ENCODE data around the gene ZBTB2. TPM values are rescaled to one million over a fixed set of nuclear protein-coding genes. Genes with fewer than 3 reads are reported as not detected.

ZBTB2 gene
- total RNA-seq, 1 donor from 2014 or later: 16.1 TPM

- no peak for DNase-seq (ENCODE audit: low spot score in 2 of 2, unreplicated experiment in 2 of 2)
- Mint-ChIP-seq H3K4me3 (no peak overlapping the region), H3K4me1 (peaks cover 6% of the 10 kb centered on the region), H3K36me3 (peaks cover 5% of the 10 kb centered on the region), H3K27ac (no peak overlapping the region), H3K27me3 (ENCODE audit: low read depth) (no peaks in the 10 kb centered on the region), H3K9me3 (no peaks in the 10 kb centered on the region)
- TF ChIP-seq, protein P1, sequence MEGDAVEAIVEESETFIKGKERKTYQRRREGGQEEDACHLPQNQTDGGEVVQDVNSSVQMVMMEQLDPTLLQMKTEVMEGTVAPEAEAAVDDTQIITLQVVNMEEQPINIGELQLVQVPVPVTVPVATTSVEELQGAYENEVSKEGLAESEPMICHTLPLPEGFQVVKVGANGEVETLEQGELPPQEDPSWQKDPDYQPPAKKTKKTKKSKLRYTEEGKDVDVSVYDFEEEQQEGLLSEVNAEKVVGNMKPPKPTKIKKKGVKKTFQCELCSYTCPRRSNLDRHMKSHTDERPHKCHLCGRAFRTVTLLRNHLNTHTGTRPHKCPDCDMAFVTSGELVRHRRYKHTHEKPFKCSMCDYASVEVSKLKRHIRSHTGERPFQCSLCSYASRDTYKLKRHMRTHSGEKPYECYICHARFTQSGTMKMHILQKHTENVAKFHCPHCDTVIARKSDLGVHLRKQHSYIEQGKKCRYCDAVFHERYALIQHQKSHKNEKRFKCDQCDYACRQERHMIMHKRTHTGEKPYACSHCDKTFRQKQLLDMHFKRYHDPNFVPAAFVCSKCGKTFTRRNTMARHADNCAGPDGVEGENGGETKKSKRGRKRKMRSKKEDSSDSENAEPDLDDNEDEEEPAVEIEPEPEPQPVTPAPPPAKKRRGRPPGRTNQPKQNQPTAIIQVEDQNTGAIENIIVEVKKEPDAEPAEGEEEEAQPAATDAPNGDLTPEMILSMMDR (IDR thresholded peaks at IDR 0.05; ENCODE audit: unreplicated experiment): no peak
These were observed 44.9 kb upstream of the ZBTB2 start for GRCh38 chr6:151436300-151436699.

- Mint-ChIP-seq H3K27ac (no peak overlapping the region), H3K4me3 (no peak overlapping the region), H3K4me1 (peaks cover 6% of the 10 kb centered on the region), H3K36me3 (peaks cover 10% of the 10 kb centered on the region), H3K27me3 (ENCODE audit: low read depth) (no peaks in the 10 kb centered on the region), H3K9me3 (no peaks in the 10 kb centered on the region)
- TF ChIP-seq, protein P1 (IDR thresholded peaks at IDR 0.05; ENCODE audit: unreplicated experiment): no peak
- no peak for DNase-seq (ENCODE audit: low spot score in 2 of 2, unreplicated experiment in 2 of 2)
These were observed 43.0 kb upstream of the ZBTB2 start for GRCh38 chr6:151434369-151434768.

DNA sequence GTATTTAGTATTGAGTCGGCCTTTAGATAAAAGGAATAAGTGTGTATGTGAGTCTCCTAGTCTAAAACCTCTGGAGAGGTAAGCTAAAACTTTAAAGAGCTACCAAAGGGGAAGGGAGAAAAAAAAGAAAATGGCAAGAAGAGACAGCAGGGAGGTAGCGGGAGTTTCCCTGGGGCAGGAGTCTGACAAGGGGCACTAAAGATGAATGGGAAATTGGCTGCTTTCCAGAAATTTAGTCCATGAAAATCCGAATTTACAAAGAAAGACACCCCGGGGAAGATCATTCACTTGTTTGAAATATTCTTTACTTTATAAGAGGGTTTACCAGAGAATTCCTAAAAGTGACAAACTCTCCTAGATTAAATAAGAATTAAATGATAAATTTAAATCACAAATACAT, 41.3 kb upstream of the ZBTB2 start:
- TF ChIP-seq, protein P1 (IDR thresholded peaks at IDR 0.05; ENCODE audit: unreplicated experiment): no peak
- Mint-ChIP-seq H3K27ac (peak overlapping the region; percentile 37), H3K9me3 (no peaks in the 10 kb centered on the region), H3K4me3 (no peak overlapping the region), H3K4me1 (peaks cover 6% of the 10 kb centered on the region), H3K27me3 (ENCODE audit: low read depth) (no peaks in the 10 kb centered on the region), H3K36me3 (peaks cover 20% of the 10 kb centered on the region)
- no peak for DNase-seq (ENCODE audit: low spot score in 2 of 2, unreplicated experiment in 2 of 2)

- DNase-seq (ENCODE audit: low spot score in 2 of 2, unreplicated experiment in 2 of 2): no peak
- Mint-ChIP-seq H3K9me3 (no peaks in the 10 kb centered on the region), H3K27ac (no peak overlapping the region), H3K4me3 (no peak overlapping the region), H3K4me1 (peaks cover 4% of the 10 kb centered on the region), H3K36me3 (peaks cover 25% of the 10 kb centered on the region), H3K27me3 (ENCODE audit: low read depth) (no peaks in the 10 kb centered on the region)
- TF ChIP-seq, protein P1 (IDR thresholded peaks at IDR 0.05; ENCODE audit: unreplicated experiment): no peak
These were observed 40.0 kb upstream of the ZBTB2 start for GRCh38 chr6:151431337-151431736.

GRCh38 chr6:151430886-151431285, 39.5 kb upstream of the ZBTB2 start:
- Mint-ChIP-seq H3K4me3 (no peak overlapping the region), H3K4me1 (peaks cover 4% of the 10 kb centered on the region), H3K27me3 (ENCODE audit: low read depth) (no peaks in the 10 kb centered on the region), H3K9me3 (no peaks in the 10 kb centered on the region), H3K36me3 (peaks cover 29% of the 10 kb centered on the region), H3K27ac (no peak overlapping the region)
- TF ChIP-seq, protein P1 (IDR thresholded peaks at IDR 0.05; ENCODE audit: unreplicated experiment): no peak
- DNase-seq (ENCODE audit: low spot score in 2 of 2, unreplicated experiment in 2 of 2): no peak
